Measurements from ENCODE around the gene CAMK2B. TPM values are rescaled to one million over a fixed set of nuclear protein-coding genes. Genes with fewer than 3 reads are reported as not detected.

Gene CAMK2B
- total and polyA plus RNA-seq, 2 experiments from 2014 or later, result not detected

DNA sequence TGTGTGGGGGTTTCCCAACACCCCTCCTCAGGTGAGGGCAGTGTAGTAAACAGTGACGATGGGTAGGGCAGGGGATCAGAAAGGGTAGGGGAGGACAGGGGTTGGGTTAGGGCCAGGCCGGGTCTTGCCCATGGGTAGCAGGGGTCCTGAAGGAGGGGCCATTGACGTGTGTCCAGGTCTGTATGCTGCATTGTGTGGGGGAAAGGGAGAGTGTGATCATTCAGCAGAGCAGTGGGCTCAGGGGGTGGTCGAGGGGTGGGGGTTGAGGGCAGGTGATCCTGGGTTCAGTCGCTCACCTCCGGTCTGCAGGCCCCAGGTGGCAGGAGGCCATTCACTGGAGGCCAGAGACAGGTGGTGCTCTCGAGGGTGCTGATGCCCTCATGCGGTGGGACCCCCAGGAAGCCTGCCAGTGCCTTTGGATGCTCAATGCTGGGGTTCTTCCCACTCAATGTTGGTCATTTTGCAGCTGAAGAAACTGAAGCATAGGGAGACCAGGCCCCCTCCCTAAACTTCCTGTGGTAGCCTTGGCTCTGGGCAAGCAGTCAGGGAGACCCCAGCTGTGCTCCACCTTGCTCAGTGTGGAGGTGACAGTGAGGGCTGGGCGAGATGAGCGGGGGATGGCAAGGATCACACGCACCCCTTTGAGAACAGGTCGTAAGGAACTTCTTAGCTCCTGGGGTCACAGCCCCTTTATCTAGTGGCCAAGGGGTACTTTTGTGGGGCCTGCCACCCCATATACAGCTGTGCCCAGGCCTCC, 48.8 kb upstream of the CAMK2B start:
- no peaks in the 10 kb centered on the region for H4K20me1 ChIP-seq (replicated peaks; ENCODE audit: insufficient read depth)
- H3K27ac ChIP-seq (ENCODE audit: low read depth), result no peak overlapping the region
- no peaks in the 10 kb centered on the region for H3K36me3 ChIP-seq (ENCODE audit: insufficient read depth)
- TF ChIP-seq, protein P1, sequence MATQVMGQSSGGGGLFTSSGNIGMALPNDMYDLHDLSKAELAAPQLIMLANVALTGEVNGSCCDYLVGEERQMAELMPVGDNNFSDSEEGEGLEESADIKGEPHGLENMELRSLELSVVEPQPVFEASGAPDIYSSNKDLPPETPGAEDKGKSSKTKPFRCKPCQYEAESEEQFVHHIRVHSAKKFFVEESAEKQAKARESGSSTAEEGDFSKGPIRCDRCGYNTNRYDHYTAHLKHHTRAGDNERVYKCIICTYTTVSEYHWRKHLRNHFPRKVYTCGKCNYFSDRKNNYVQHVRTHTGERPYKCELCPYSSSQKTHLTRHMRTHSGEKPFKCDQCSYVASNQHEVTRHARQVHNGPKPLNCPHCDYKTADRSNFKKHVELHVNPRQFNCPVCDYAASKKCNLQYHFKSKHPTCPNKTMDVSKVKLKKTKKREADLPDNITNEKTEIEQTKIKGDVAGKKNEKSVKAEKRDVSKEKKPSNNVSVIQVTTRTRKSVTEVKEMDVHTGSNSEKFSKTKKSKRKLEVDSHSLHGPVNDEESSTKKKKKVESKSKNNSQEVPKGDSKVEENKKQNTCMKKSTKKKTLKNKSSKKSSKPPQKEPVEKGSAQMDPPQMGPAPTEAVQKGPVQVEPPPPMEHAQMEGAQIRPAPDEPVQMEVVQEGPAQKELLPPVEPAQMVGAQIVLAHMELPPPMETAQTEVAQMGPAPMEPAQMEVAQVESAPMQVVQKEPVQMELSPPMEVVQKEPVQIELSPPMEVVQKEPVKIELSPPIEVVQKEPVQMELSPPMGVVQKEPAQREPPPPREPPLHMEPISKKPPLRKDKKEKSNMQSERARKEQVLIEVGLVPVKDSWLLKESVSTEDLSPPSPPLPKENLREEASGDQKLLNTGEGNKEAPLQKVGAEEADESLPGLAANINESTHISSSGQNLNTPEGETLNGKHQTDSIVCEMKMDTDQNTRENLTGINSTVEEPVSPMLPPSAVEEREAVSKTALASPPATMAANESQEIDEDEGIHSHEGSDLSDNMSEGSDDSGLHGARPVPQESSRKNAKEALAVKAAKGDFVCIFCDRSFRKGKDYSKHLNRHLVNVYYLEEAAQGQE (IDR thresholded peaks at IDR 0.05; ENCODE audit: unreplicated experiment), result no peak
- TF ChIP-seq EZH2phosphoT487 (IDR thresholded peaks at IDR 0.05; ENCODE audit: unreplicated experiment) (no peak), ZNF331 (CRISPR knock-in tag; IDR thresholded peaks at IDR 0.05; ENCODE audit: low read depth) (no peak), JUNB (IDR thresholded peaks at IDR 0.05; ENCODE audit: unreplicated experiment) (no peak), POLR2AphosphoS5 (IDR thresholded peaks at IDR 0.05; ENCODE audit: low read depth) (no peak), STAT1 (IDR thresholded peaks at IDR 0.05; ENCODE audit: unreplicated experiment) (no peak), CREB1 (CRISPR knock-in tag; IDR thresholded peaks at IDR 0.05; ENCODE audit: low read depth) (no peak), ZNF114 (CRISPR knock-in tag; IDR thresholded peaks at IDR 0.05) (no peak), EZH2 (IDR thresholded peaks at IDR 0.05; ENCODE audit: low read depth, unreplicated experiment) (no peak), NANOG (IDR thresholded peaks at IDR 0.05; ENCODE audit: borderline replicate concordance) (no peak)
- TF ChIP-seq, protein P2, sequence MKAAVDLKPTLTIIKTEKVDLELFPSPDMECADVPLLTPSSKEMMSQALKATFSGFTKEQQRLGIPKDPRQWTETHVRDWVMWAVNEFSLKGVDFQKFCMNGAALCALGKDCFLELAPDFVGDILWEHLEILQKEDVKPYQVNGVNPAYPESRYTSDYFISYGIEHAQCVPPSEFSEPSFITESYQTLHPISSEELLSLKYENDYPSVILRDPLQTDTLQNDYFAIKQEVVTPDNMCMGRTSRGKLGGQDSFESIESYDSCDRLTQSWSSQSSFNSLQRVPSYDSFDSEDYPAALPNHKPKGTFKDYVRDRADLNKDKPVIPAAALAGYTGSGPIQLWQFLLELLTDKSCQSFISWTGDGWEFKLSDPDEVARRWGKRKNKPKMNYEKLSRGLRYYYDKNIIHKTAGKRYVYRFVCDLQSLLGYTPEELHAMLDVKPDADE (IDR thresholded peaks at IDR 0.05), result no peak
- TF ChIP-seq, protein P3, sequence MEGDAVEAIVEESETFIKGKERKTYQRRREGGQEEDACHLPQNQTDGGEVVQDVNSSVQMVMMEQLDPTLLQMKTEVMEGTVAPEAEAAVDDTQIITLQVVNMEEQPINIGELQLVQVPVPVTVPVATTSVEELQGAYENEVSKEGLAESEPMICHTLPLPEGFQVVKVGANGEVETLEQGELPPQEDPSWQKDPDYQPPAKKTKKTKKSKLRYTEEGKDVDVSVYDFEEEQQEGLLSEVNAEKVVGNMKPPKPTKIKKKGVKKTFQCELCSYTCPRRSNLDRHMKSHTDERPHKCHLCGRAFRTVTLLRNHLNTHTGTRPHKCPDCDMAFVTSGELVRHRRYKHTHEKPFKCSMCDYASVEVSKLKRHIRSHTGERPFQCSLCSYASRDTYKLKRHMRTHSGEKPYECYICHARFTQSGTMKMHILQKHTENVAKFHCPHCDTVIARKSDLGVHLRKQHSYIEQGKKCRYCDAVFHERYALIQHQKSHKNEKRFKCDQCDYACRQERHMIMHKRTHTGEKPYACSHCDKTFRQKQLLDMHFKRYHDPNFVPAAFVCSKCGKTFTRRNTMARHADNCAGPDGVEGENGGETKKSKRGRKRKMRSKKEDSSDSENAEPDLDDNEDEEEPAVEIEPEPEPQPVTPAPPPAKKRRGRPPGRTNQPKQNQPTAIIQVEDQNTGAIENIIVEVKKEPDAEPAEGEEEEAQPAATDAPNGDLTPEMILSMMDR (conservative IDR thresholded peaks at IDR 0.05; ENCODE audit: low read depth in 2 of 2), result no peak
- TF ChIP-seq, protein P4, sequence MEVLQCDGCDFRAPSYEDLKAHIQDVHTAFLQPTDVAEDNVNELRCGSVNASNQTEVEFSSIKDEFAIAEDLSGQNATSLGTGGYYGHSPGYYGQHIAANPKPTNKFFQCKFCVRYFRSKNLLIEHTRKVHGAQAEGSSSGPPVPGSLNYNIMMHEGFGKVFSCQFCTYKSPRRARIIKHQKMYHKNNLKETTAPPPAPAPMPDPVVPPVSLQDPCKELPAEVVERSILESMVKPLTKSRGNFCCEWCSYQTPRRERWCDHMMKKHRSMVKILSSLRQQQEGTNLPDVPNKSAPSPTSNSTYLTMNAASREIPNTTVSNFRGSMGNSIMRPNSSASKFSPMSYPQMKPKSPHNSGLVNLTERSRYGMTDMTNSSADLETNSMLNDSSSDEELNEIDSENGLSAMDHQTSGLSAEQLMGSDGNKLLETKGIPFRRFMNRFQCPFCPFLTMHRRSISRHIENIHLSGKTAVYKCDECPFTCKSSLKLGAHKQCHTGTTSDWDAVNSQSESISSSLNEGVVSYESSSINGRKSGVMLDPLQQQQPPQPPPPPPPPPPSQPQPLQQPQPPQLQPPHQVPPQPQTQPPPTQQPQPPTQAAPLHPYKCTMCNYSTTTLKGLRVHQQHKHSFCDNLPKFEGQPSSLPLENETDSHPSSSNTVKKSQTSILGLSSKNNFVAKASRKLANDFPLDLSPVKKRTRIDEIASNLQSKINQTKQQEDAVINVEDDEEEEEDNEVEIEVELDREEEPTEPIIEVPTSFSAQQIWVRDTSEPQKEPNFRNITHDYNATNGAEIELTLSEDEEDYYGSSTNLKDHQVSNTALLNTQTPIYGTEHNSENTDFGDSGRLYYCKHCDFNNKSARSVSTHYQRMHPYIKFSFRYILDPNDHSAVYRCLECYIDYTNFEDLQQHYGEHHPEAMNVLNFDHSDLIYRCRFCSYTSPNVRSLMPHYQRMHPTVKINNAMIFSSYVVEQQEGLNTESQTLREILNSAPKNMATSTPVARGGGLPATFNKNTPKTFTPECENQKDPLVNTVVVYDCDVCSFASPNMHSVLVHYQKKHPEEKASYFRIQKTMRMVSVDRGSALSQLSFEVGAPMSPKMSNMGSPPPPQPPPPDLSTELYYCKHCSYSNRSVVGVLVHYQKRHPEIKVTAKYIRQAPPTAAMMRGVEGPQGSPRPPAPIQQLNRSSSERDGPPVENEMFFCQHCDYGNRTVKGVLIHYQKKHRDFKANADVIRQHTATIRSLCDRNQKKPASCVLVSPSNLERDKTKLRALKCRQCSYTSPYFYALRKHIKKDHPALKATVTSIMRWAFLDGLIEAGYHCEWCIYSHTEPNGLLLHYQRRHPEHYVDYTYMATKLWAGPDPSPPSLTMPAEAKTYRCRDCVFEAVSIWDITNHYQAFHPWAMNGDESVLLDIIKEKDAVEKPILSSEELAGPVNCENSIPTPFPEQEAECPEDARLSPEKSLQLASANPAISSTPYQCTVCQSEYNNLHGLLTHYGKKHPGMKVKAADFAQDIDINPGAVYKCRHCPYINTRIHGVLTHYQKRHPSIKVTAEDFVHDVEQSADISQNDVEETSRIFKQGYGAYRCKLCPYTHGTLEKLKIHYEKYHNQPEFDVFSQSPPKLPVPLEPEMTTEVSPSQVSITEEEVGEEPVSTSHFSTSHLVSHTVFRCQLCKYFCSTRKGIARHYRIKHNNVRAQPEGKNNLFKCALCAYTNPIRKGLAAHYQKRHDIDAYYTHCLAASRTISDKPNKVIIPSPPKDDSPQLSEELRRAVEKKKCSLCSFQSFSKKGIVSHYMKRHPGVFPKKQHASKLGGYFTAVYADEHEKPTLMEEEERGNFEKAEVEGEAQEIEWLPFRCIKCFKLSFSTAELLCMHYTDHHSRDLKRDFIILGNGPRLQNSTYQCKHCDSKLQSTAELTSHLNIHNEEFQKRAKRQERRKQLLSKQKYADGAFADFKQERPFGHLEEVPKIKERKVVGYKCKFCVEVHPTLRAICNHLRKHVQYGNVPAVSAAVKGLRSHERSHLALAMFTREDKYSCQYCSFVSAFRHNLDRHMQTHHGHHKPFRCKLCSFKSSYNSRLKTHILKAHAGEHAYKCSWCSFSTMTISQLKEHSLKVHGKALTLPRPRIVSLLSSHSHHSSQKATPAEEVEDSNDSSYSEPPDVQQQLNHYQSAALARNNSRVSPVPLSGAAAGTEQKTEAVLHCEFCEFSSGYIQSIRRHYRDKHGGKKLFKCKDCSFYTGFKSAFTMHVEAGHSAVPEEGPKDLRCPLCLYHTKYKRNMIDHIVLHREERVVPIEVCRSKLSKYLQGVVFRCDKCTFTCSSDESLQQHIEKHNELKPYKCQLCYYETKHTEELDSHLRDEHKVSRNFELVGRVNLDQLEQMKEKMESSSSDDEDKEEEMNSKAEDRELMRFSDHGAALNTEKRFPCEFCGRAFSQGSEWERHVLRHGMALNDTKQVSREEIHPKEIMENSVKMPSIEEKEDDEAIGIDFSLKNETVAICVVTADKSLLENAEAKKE (CRISPR knock-in tag; IDR thresholded peaks at IDR 0.05), result no peak
- H3K79me2 ChIP-seq (replicated peaks; ENCODE audit: insufficient read depth), result no peaks in the 10 kb centered on the region
- no peak overlapping the region for H3K4me3 ChIP-seq
- H3K4me1 ChIP-seq (ENCODE audit: insufficient read depth), result no peaks in the 10 kb centered on the region
- no peaks in the 10 kb centered on the region for H3K36me3 Mint-ChIP-seq (ENCODE audit: low read depth)
- H3K27me3 ChIP-seq (ENCODE audit: insufficient read depth), result no peaks in the 10 kb centered on the region
- no peak overlapping the region for H2AFZ ChIP-seq
- no peak overlapping the region for H3K27ac Mint-ChIP-seq
- peaks cover 16% of the 10 kb centered on the region for H3K27me3 Mint-ChIP-seq (ENCODE audit: insufficient read depth, low read depth, poor library complexity)
- H3K4me3 Mint-ChIP-seq, result no peak overlapping the region
- H3F3A ChIP-seq (replicated peaks; ENCODE audit: low read depth), result no peaks in the 10 kb centered on the region
- H3K4me2 ChIP-seq, result no peak overlapping the region
- DNase-seq (ENCODE audit: low spot score) (no peak), ATAC-seq (no peak)
- no peaks in the 10 kb centered on the region for H3K9me2 ChIP-seq (ENCODE audit: insufficient read depth)
- H3K9me3 Mint-ChIP-seq, result no peaks in the 10 kb centered on the region
- no peaks in the 10 kb centered on the region; the same call in 2 of the 3 replicates for H3K4me1 Mint-ChIP-seq

All from GM23338 (cell line).